ENCODE data around the gene RAPGEF3.

GRCh38 chr12:47801904-47802246 is 43.2 kb upstream of the RAPGEF3 start:
- no peak for TF ChIP-seq POLR2A (IDR thresholded peaks at IDR 0.05; ENCODE audit: low read depth, low read length)
- no peak for TF ChIP-seq POLR2AphosphoS5 (IDR thresholded peaks at IDR 0.05; ENCODE audit: low read depth, low read length)
- TF ChIP-seq SPI1 (IDR thresholded peaks at IDR 0.05; ENCODE audit: low read depth, low read length) = no peak
- no peak for TF ChIP-seq TAF1 (IDR thresholded peaks at IDR 0.05; ENCODE audit: low read depth, low read length)

Measured in GM12891 (cell line).